GM10847 (cell line): ENCODE results near the gene CPT1B.

ENCODE experiments used
- POLR2A ChIP-seq: IDR thresholded peaks from 2 replicates; pipeline ENCODE4 v1.6.1; 2011; ENCODE audit not compliant: insufficient read length; ENCODE audit errors: extremely low read depth

The CPT1B gene

DNA sequence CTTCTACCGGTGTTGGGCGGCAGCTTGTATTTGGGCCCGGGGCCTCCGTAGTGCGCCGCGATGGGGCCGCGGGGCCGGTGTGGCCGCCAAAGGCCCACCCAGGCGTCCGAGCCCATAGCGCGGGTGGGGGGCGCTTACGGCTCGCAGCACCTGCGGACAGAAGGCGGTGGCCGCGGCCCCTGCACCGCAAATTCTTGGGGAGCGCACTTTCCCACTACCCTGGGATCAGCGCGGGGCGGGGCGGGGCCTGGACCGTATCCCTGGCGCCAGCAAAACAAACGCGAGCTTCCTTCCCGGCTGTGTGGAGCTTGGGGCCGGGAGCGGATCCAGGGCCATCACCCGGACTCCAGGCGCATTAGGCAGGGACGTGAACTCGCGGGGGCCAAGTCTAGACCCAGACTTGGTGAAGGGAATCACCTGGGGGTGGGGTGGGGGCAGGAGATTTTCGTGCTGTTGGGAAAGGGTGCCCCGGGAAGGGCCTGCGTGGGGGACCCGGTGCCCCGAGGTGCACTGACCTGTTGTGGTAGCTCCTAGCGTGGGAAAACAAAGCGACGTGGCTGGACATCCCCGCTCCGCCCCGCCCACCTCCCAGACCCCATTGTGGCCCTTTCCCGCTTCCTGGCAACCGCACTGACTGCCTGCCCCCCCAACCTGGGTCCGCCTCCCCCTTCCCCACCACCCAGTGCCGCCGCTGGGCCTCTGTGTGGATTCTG lies 46.1 kb downstream of the CPT1B start:
- peak; percentile 23 for TF ChIP-seq POLR2A

DNA sequence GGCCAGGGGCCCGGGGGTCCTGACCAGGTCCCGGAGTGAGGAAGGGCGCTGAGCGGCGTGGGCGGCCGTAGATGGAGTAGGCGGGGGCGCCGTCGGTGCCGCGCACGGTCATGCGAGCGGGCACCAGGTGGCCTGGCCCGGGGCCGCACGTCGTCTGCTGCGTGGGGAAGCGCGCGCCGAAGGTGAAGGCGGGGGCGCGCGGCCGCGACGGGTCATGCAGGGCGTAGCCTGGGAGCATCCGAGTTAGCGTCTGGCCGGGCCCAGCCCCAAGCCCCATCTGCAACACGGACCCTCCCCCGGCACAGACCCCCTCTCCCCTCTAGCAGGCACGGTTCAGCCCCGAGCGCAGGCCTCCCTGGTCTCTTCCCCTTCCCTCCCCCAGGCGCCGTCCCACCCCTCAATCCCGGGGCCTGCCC lies 46.7 kb downstream of the CPT1B start:
- TF ChIP-seq POLR2A, result peak; percentile 57

DNA sequence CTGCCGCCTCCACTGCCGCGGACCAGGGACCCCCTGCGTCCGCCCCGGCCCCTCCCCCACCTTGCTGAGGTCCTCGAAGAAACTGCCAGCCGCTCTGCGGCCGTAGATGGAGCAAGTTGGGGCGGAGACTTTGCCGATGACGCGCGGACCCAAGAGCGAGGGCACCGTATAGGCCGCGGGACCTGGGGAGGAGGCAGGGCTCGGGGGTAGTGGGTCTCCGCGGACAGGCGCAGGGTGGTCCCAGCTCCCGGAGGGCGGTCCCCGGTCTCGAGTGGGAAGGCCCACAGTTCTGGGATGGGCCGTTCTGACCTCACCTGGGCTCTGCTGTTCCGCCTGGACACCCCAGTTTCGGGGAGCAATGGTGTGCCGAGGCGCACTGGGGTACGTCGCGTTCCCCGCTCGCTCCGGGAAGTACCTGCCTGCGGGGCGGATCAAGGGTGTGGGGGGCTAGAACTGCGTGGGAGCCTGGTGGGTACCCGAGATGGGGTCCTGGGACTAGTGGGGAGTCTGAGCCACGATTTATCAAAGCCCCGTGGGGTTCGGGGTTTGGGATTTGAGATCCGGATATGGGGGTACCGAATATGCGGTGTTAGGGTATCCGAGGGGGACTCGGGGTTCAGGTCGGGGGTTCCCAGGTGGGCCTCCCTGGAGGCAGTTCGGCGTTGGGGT lies 47.2 kb downstream of the CPT1B start:
- TF ChIP-seq POLR2A, result peak; percentile 87

DNA sequence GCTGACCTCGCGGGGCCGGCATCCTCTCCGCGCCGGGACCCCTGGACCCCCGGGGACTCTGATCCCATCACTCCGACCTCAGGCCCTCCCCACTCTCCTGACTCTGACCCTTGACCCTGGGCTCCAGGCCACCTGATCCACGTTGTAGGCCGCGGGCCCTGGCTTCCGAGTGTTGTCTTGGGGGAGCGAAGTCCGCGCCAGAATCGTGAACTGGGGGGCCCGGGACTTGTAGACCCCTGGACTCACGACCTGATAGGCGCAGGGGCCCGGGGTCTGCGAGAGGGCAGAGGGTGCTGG lies 47.7 kb downstream of the CPT1B start:
- TF ChIP-seq POLR2A, result no peak

DNA sequence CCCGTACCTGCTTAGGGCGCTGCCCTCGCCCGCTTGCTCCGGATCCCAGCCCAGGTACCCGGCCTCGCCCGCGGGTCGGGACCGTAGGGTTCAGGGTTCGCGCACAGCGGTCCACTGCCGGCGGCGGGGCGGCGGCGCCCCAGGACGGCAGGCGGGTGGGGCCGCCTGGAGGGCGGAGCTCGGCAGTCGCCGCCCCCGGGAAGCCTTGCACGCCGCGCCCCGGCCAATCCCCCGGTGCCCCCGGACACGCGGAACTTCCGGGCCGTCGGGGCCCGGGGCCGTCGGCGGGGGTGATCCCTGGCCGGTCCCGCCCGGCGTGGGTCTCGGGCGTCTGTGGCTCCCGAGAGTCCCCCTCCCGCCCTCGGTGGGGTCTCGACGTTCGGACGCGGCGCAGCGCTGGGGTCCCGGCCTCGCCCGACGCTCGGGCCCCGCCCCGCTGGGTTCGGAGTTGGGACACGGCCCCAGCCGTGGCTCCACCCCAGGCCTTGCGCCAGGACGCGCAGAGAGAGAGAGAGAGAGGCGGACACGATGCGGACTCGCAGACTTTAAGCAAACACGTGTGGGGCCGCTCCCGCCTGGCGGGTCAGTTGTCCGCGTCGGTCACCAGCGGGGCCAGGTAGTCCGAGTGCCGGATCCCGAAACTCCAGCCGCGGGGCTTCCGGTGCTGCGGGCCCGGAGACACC lies 48.2 kb downstream of the CPT1B start, which contains the start of gene TYMP:
Gene TYMP (minus strand): TSS at position 116 of the 683 bp plus-strand sequence. CDS start 303 bp downstream, outside the sequence.
- peak; percentile 60 for TF ChIP-seq POLR2A

DNA sequence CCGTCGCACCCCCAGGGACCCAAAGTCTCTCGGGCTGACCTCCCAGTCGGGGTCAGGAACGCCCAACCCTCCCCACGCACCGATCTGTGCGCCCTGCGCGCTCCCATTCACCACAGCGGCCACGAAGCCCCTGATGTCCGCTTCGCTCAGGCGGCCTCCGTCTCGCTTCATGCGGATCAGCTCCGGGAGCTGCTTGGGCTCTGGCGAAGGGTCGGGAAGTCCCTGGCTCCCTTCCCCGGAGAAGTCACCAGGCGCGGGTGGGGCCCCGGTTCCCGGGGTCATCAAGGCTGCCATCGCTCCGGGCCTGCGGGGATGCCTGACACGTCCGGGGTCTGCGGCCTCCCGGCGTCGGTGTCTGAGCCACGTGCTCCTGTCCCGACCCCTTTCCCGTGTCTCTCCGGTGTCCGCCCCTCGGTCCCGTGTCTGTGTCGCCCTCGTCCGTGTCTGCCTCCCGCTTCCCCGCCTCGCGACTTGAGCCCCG lies 48.8 kb downstream of the CPT1B start:
- no peak for TF ChIP-seq POLR2A

DNA sequence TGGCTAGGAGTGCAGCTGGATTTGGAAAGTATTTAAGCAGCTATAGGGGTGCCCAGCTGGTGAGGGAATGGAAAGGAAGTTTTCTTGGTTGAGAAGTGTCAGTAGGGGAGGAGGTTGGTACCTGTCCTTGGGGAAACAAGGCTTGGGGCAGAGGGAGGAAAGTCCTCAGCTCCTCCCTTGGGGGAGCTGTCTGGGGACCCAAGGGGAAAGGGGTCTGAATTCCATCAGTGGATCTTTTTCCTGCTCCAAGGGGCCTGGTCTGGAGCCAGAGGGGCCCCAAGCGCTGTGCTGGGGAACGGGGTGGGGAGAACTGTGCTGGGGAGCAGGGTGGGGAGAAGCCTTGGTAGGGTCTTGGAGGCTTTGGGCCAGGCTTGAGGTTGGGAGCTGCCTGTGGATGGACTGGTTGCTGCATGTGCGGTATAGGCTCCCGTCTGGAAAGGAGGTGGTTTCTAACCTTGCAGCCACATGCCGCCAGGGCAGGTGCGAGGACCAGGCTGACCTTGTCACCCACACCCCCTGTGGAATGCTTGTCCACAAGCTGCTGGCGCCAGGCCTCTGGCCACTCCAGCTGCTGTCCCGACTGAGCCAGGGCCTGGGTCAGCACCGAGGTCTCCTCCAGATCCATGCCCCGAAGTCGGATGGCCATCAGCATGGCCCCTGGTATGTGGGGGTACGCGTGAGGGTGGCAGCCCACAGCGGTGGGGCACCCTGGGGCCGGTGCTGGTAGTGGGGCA lies 49.4 kb downstream of the CPT1B start:
- TF ChIP-seq POLR2A, result peak; percentile 27

DNA sequence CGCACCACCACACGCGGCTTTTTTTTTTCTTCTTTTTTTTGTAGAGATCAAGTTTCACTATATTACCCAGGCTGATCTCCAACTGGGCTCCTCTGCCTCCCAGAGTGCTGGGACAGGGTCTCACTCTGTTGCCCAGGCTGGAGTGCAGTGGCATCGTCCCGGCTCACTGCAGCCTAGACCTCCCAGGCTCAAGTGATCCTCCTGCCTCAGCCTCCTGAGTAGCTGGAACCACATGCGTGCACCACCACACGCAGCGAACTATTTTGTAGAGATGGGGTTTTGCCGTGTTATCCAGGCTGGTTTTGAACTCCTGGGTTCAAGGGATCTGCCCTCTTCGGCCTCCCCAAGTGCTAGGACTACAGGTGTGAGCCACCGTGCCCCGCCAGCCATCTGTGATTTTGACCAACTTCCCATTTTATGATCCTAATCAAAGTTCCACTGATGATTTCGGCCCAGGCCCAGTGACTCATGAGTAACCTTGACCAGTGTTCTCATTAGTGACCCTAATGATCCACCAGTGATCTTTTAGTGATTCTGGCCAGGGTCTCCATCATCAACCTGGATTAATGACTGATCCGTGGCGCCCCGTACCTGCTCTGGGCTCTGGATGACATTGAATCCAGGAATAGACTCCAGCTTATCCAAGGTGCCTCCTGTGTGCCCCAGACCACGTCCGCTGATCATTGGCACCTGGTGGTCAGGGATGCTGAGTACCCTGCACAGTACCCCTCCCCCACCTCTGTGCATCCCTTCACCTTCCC lies 50.1 kb downstream of the CPT1B start:
- peak; percentile 14 for TF ChIP-seq POLR2A

DNA sequence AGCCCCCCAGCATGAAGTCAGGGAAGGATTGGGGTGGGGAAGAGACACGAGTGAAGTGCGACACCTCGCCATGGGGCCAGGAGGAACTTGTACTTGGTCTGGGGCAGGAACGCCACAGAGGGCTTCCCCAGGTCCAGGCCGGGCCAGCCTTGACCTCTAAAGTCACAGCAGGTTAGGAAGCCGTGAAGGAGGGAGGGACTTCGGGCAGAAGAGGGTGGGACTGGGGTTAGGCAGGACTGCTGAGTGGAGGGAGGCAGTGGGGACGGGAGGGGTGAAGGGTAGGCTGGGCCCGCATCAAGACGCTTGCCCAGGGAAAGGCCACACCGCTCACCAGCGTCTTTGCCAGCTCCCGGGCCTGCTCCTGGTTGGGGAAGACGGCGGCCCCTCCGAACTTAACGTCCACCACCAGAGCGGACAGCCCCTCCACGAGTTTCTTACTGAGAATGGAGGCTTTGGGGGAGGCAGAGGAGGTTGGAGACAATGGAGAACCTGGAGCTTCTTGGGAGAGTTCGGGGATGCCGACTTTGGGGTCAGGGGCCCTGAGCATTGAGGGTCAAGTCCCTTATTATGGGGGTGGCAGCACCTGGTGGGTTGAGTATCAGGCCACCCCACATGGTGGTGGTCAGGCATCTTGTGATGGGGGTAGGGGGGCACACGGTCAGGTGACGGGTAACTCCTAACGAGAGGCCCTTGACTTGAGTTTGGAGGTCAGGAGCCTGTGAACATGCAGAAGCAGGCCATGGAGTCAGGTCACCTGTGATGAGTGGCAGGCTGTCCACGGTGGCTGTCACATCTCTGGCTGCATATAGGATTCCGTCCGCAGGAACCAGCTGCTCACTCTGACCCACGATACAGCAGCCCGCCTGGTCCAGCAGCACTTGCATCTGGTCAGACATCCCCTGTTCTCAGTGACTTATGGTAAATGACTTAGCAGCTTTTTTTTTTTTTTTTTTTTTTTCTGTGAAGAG lies 51.1 kb downstream of the CPT1B start:
- TF ChIP-seq POLR2A, result peak; percentile 50

DNA sequence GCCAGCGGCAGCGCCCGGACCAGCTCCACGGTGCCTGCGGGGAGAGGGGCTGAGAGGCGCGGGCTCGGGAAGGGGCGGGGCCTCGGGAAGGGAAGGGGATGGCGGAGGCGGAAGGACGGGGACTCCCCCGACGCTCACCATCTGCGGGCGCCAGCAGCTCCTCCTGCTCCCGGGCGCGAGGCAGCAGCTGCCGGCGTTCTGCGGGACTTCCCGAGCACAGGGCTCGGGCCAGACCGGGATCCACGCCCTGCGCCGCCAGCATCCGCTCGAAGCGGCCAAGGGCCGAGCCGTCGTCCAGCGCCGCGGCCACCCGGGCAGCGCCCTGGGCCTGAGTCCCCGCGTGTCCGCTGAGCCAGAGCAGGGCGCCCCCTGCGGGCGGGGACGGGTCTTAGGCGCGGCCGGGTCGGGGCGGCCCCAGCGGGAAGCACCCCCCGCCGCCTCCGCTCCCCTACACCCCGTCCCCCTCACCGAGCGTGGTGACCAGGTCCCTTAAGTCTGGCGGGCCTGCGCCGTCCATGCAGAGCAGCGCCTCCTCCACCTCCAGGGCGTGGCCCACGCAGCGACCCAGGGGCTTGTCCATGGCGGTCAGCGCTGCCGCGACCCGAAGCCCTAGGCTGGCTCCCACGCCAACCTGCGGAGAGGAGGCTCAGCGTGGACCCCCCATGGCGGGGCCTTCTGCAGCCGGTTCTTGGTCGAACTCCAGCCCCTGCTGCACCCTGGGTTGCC lies 52.0 kb downstream of the CPT1B start:
- peak; percentile 15 for TF ChIP-seq POLR2A

DNA sequence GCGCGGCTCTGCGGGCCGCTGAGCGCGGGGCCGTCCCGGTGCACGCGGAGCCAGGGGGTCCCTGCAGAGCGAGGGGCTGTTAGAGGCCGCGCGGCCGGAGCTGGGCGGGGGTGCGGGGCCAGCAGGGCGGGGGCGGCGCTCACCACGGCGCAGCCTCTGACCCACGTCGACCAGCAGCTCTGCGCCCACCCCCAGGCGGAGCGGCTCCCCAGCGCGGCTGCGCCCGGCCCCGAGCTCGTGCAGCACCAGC lies 52.4 kb downstream of the CPT1B start:
- no peak for TF ChIP-seq POLR2A

DNA sequence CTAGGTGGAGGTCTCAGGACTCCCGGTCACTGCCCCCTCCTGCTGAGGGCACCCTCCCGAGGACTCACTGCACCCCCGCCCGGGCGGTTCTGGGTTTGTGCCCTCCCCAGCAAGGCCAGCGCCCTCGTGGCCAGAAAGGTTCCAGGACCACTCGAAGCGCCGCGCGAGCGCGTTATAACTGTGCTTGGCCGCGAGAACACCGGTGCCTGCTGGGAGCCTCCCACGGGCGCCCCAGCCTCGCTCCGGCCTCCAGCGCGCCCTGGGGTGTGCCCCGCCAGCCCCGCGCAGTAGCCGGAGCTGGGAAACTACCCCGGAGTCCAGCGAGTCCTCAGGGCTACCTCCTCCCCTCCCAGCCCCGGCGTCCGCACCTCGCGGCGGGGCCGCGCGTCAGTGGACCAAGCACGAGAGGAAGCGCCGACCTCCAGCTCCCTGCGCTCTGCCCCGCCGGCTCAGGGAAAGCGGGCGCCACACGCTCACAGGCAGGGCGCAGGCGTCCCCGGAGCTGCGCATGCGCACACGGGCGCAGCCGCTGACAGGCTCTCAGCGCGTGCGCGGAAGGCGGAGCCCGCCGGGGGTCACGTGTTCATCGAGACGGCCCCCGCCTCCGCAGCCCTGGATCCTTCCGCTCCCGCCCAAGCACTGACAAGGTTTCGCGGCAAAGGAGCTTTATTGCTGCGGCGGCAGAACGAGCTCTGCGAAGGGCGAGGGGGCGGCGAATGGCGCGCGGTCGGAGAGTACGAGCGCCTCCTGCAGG lies 52.9 kb downstream of the CPT1B start, which contains the start of gene SCO2:
Gene SCO2 (minus strand): TSS at position 495 of the 754 bp plus-strand sequence. CDS start 1,187 bp downstream, outside the sequence.
- peak; percentile 92 for TF ChIP-seq POLR2A
